Bronchial epithelial cell (primary cell): Measurements from ENCODE around the gene GALNT10. TPM values are rescaled to one million over a fixed set of nuclear protein-coding genes. Genes with fewer than 3 reads are reported as not detected.

ENCODE experiments used
- DNase-seq: peaks from one replicate; pipeline ENCODE4 v3.0.0-alpha.2; 2010; ENCODE audit warnings: low read depth
- FAIRE-seq: peaks from 2 replicates; lab custom pipeline; 2011; peaks lifted over from hg19 to GRCh38; lab: Jason Lieb, UNC
- H3K27me3 ChIP-seq: 2 replicates; pipeline ENCODE4 v1.5.1; 2011; ENCODE audit warnings: low read length; ENCODE audit not compliant: control insufficient read depth, insufficient read depth
- H3K36me3 ChIP-seq: 2 replicates; pipeline ENCODE4 v1.5.1; 2011; ENCODE audit warnings: low read length; ENCODE audit not compliant: control insufficient read depth, insufficient read depth
- H3K4me3 ChIP-seq: 2 replicates; pipeline ENCODE4 v1.5.1; 2011; ENCODE audit warnings: mild to moderate bottlenecking, low read depth, low read length, control low read depth
- CTCF ChIP-seq: IDR thresholded peaks from 2 replicates; pipeline ENCODE4 v1.5.1; 2011; ENCODE audit warnings: mild to moderate bottlenecking, moderate library complexity, low read length, control low read depth, inconsistent platforms; ENCODE audit not compliant: insufficient read depth, severe bottlenecking
- total RNA-seq: library from RNA; depleted of rRNA; stranded (reverse); fragments of >200 nt; gene quantifications from 2 replicates; pipeline ENCODE4 v1.2.1, GENCODE V29; 2014

Gene GALNT10
- total RNA-seq, 1 donor from 2014 or later, result 3.9 TPM

- Histone ChIP-seq H3K36me3 (peaks cover 1% of the 10 kb centered on the region), H3K4me3 (no peak overlapping the region), H3K27me3 (no peaks in the 10 kb centered on the region)
- no peak for DNase-seq
- no peak for FAIRE-seq
- no peak for TF ChIP-seq CTCF
These were observed 201.3 kb downstream of the GALNT10 start for GRCh38 chr5:154391788-154392187.

- TF ChIP-seq CTCF, result no peak
- Histone ChIP-seq H3K27me3 (no peaks in the 10 kb centered on the region), H3K4me3 (no peak overlapping the region), H3K36me3 (no peaks in the 10 kb centered on the region)
- DNase-seq, result no peak
- no peak for FAIRE-seq
These were observed 203.3 kb downstream of the GALNT10 start for GRCh38 chr5:154393850-154394249.

- Histone ChIP-seq H3K27me3 (no peaks in the 10 kb centered on the region), H3K4me3 (no peak overlapping the region), H3K36me3 (no peaks in the 10 kb centered on the region)
- no peak for FAIRE-seq
- DNase-seq, result no peak
- TF ChIP-seq CTCF, result no peak
These were observed 203.8 kb downstream of the GALNT10 start for GRCh38 chr5:154394307-154394706.

- Histone ChIP-seq H3K27me3 (no peaks in the 10 kb centered on the region), H3K4me3 (no peak overlapping the region), H3K36me3 (no peaks in the 10 kb centered on the region)
- FAIRE-seq (no peak), DNase-seq (peak; percentile 89)
- TF ChIP-seq CTCF, result no peak
These were observed 205.0 kb downstream of the GALNT10 start for GRCh38 chr5:154395407-154396106.

GRCh38 chr5:154396128-154396527, 205.6 kb downstream of the GALNT10 start:
- TF ChIP-seq CTCF, result no peak
- H3K4me3 ChIP-seq, result no peak overlapping the region
- no peaks in the 10 kb centered on the region for H3K36me3 ChIP-seq
- FAIRE-seq, result no peak
- no peak for DNase-seq
- H3K27me3 ChIP-seq, result no peaks in the 10 kb centered on the region
